Stimulated activated CD8-positive, alpha-beta memory T cell treated with anti-CD3 and anti-CD28 coated beads, Interleukin-12 subunit alpha, Interleukin-12 subunit beta, amount 100 ng/mL, for 24 hours (primary cell): Measurements from ENCODE around the gene SSTR4.

Experiments
- DNase-seq: peaks from one replicate; pipeline ENCODE4 v3.0.0-alpha.2; 2020; ENCODE audit errors: extremely low read depth

Gene SSTR4

DNA sequence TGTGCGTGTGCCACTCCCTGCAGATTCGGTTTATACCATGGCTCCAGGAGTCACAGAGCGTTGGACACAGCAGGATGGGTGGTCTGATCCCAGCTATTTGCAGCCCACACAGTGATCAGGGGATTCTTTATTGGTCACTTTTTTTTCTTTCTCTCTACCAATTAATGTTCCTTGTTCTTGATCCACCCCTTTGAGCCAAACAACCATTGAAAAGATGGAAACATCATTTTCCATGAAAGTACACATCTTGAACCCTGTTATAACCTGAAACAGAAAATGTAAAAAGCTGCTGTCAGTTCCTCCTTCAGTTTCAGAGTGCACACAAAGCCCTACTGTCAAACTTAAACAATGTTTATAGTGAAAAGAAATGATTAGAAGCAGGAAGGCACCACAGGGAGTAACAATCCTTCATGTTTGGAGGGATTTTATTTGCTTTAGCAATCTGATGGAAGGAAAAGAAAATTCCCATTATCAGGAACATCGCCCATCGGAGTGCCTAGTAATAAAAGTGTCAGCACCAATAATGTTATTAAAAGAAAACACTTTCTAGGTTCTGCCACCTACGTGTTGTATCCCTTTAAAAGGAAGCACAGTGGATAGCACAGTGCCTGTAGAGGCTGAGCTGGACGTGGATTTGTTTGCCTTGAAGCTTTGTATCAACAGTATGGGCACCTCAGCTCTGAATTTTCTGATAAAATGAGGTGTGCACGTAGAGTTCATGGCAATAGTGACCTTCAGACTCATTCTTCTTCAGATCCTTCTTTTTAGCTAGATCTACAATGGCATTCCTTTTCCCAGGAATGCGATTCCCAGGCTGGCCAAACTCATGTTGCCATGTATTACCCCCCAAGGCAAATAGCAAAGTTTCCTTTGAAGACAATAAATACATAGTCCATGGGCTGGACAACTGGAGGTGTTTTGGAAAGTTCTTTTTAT lies 30.4 kb downstream of the SSTR4 start:
- DNase-seq: no peak

DNA sequence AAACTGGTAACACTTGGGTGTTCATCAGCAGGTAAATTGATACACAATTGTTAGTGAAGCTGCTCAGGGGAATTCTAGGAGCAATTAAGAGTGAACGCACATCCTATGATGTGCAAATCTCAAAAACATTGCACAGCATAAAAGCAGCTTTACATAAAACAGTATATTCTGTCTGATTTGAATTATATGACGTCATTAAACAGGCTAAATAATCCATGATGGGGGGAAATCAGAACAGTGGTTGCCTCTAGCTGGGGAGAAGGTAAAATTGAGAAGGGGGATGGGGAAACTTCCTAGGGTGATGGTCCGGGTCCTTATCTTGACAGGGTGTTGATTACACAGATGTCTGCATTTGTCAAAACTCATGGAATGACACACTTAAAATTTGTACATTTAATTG lies 31.7 kb downstream of the SSTR4 start:
- no peak for DNase-seq

DNA sequence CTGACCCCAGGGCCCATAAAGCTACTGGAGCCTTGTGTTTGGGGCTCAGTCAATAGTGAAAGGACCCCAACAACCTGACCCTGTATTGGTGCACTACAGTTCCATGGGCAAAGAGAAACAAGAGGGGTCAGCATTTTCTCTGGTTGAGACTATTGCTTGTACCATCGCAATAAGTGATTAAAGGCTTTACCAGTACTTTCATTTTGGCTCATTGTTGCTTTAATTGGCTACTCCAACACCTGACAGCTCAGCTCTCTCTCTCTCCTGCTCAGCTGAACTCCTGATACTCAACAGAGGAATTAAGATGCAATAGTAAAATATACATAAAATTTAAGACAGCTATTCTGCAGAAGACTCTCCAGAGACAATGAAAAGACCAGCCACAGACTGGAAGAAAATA lies 33.2 kb downstream of the SSTR4 start:
- DNase-seq: no peak

DNA sequence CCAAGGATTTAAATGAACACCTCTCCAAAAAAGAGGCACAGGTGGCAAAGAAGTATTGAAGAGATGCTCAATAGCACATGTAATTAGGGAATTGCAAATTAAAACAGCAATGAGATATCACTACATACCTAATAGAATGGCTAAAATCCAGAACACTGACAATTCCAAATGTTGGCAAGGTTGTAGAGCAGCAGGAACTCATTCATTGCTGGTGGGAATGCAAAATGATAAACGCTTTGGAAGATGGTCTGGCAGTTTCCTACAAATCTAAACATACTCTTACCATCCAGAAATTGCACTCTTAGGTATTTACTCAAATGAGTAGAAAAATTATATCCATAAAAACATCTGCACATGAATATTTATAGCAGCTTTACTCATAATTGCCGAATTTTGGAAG lies 34.0 kb downstream of the SSTR4 start:
- DNase-seq: no peak

DNA sequence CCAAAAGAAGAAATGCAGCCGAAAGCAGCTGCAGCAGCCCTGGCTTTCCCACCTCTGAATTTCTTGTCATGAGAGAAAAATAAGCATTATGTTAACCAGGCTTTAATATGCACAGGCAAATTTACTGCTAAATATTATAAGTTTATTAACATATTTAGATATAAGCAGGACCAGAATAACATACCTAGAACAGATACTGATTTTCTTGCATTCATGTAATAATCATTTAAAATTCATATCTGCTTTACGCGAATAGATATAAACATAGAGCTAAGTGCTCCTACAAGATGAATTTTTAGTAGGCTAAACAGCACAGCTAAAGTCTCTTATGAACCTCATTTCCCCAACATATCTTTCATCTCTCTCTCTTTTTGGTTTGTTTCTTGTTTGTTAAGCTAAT lies 36.3 kb downstream of the SSTR4 start:
- DNase-seq: no peak

DNA sequence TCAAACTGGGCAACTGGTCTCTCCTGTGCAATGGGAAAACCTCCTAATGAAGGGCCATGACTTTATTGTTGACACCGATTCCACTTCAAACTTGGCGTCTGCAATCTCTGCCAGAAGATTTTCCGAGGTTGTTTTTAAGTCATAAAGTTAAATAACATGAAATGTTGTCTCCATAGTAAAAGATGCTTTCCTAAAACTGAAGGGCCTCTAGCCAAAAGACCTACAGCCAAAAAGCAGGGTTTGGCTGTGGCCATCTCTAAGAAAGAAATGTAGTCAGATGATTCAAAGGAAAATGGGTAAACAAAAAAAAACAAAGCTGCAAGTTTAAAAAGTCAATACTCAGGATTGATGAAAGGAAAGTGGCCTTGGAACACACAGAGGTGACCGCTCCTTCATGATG lies 36.9 kb downstream of the SSTR4 start:
- DNase-seq: no peak

DNA sequence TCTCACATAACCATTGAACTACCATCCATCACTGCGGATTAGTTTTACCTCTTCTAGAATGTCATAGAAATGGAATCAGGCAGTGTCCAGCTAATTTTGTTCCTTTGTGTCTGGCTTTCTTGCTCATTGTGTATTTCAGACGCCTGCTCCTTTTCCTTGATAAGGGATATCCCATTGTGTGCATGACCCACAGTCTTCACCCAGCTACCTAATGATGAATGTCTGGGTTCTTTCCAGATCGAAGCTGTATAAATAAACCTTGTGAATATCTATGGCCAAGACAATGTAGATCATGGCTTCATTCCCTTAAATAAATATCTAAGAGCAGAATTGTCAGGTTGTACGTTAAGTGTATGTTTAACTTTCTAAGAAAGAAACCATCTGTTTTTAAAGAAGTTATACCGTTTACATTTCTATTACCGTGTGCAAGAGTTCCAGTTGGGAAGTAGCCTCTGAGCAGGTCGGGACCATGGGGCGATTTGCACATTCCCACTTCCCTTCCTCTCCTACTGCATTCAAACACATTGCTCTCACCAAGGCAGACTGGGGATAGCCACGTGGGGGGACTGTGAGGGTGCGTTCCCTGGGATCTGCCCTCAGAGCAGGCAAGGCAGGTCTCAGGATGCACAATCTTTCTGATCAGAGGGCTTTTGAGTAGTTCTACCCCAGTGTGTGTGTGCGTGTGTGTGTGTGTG lies 37.9 kb downstream of the SSTR4 start:
- DNase-seq: no peak

DNA sequence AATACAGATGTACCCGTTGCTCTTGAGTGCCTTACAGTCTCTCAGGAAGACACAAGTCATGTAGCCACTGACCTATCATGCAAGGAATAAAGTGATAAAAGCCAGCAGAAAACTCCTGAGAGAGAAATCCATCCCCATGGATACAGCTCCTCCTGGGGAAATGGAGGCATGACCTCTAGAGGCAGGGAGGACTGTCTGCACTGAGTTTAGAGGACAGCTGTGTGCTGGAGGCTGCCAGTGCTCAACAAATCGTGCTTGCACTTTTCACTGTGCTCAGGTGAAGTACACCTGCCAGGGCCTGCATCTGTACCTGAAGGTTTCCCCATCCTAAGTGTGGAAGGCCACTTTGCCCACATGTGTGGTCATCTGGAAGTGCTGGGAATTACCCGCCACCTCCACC lies 38.9 kb downstream of the SSTR4 start:
- DNase-seq: no peak

DNA sequence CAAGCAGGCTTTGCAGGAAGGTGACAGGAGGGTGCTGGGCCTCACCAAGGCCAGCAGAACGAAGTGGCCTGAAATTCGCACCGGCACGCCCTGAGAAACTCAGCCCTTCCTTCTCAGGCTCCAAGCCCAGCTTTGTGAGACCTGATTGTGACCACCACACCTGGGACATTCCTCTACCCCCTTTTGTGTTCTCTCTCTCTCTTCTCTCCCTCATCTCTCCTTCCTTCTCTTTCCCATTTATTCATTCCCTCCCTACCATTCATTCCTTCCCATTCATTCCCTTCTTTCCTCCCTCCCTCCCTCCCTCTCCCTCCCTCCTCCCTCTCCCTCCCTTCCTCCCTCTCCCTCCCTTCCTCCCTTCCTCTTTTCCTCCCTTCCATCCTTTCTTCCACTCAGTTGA lies 42.2 kb downstream of the SSTR4 start:
- DNase-seq: no peak

DNA sequence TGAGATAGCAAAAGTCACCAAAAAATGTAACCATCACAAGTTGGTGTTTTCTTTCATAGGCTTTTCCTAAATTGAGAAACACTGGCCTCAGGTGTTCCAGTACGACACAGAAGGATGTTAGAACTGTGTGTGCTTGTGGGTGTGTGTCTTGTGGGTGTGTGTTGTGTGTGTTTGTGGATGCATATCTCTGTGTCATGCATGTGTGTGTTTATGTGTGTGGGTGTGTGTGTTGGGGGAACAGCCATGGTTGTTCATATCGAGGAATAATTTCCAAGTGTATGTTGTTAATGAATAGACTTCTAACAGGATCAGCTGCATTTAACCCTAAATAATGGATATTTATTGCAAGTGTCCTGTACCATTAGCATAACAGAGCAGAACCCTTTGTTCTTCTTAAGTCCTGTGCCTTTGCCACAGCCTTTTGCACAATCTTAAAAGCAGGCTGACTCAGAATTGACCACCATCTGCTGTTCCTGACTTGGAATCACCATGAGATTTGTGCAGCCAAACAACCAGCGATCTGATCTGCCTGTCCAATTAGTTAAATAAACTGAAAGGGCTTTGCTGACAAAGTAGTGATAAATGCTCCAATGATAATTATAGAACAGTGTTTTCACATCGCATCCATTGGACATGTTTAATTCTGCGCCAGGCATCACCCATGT lies 43.4 kb downstream of the SSTR4 start:
- DNase-seq: no peak

DNA sequence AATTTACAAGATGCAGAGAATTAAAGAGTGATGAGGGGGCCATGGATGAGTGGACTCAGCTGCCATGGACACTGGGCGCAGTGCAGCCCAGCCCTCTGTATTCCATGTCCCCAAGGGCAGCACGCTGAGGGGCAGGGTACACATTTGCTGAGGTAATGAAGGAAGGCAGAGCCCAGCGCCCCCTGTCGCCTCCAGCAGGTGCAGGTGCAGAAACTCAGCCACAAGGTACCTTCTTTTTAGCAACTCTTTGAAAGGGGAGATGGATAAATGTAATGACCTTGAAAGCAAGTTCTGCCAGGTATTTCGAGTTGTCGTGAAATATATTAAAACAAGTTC lies 43.9 kb downstream of the SSTR4 start:
- no peak for DNase-seq

DNA sequence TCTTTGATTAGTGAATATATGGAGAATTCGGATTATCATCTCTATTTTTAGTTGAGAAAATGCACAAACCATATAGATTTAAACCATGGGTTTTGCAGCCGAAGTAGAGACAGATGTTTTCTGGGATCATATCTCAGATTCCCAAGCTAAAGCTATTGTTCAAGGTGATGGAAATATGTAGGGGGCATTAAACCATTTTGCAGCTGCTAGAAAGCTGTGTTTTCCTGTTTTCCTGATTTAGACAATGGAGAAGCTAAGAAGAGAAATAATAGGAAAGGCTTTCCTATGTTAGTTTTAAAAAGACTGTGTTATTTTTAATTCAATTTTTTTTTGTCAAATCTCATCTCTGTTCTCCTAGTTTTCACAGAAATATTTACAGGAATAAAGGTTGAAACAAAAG lies 44.8 kb downstream of the SSTR4 start:
- no peak for DNase-seq

DNA sequence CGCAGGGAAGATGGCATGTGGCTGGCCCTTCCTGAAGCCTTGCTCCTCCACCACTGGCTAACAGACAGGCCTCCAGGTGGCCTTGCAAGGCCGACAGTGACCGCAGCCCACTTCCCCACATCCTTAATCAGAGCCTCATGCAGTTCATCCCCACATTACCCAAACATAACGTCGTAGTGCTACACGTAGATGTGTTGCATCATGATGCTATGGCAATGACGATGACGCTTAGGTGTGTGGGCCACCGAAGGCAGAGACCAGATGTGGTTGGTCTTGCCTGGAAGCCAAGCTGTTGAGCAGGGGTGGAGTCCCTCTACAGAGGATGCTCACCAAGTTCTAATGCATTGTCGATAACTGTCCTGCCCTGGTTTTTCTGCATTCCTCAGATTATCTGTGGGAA lies 45.4 kb downstream of the SSTR4 start:
- no peak for DNase-seq

DNA sequence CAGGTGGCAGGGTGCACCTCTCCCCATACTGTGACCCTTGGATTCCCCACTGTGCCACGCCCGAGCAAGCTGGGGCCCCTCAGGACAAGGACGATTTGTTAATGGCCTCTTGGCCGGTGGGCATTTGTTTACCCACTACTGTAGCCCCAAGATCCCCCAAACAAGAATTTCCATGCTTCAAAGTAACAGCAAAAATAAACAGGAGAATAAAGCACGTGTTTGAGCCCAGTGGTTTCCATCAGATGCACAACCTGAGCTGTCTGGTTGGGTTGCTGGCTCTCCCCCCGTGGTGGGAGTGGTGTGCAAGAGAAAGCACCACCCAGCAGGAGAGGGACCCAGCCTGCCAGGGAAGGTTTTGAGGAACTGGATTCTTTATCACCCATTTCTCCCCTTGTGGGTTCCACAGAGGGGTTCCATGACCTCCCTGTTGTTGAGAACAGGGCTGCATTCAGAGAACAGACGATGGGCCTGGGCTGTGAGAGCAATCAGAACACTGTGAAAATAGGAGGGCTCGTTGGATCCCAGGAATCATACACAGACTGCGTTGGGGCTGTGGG lies 46.2 kb downstream of the SSTR4 start:
- no peak for DNase-seq

DNA sequence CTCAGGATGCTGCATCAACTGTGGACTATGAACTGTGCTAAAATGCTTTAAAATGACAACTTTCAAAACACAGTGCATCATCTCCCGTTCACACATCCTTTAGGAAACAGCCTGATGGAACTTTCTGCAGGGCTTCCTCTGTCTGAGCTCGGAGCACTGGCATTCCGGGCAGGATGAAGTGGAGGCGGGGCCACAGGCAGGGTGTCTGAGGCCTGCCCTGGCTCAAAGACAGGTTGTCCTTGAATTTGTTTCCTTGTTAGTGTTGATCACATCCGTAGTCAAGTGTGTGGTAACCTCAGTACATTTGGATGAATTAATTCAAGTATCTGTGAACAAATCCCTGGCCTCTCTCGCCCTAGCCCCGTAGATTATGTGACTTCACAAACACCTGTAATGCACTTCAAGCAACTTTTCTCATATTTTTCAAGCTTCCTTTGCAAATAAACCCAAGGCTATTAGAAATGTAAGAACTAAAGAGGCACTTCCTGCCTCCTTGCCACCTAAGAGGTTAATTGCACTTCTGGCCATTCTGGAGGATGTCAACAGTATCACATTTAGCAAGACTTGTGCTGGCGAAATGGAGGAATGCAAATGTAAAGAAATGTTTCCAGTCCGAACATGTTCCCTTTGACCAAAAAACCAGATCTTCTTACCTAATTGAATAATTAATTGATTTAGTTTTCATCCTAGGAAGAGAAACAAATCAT lies 47.9 kb downstream of the SSTR4 start:
- no peak for DNase-seq

DNA sequence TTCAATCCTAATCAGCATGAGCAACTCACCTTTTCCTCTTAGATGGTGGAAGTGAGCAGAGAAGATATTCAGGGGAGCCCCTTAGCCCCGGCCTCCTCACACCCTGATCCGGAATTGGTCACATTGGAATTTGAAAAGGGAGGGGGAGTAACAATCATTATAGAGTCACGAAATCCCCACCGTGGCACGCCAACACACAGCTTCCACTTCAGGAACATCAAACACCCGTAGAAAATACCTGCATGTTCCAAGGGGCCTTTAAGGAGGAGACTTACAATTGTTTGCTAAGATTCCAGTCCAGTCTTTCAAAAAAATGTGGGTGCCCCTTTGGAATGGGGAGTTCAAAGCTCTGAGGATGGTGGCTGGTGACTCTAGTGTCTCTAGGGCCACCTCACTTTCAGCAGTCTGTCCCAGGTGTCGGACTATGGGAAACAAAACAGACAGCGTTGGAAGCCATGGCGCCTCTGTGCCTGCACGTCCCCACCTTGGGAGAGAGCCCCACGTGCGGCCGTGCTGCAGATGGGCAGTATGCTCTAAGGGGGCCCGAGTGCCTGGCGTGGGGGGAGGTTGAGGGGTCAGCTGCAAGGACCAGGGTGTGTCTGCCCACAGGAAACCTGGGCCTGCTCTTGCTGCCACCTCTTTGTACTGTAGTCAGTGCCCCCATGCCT lies 48.6 kb downstream of the SSTR4 start:
- DNase-seq: no peak

DNA sequence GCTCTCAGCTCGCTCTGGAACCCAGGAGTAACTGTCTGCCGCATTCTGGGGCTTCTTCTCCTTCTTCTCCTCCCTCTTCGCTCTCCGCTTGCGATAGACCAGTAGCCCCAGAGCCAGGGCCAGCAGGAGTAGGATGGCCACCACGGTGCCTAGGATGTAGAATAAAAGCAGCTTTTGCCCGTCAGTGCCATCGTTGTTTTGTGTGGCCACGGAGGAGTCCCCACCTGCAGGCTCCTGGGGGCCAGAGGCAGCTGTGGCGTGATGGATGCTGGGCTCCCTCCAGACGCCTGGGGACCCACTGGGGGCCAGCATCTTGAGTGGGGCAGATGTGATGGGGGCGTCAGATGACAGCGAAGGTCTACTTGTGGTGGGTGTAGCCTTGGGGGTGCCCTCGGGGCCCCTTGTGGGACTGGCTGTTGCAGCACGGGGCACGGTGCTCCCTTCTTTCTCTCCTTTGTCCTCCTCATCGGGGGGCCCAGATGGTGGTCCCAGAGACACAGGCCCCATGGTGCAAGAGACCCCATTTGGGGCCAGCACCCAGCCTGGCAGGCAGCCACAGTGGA lies 49.3 kb downstream of the SSTR4 start:
- no peak for DNase-seq

DNA sequence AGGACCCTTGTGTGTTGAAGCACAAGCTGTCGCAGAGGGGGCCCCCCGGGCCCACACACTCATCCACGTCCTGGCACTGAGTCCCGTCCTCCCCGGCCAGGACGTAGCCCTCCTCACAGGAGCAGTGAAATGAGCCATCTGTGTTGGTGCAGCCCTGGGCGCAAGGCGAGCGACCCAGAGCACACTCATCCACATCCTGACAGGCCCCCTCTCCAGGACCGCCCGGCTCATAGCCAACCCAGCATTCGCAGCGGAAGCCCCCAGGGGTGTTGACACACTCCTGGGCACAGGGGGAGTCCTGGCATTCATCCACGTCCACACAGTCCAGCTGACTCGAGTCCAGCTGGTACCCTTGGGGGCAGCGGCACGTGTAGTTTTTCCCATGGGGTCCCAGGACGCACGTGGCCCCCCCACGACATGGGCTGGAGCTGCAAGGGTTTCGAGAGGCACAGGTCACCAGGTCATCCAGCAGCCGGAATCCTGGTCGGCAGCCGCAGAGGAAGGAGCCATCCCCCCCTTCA lies 49.8 kb downstream of the SSTR4 start:
- no peak for DNase-seq

DNA sequence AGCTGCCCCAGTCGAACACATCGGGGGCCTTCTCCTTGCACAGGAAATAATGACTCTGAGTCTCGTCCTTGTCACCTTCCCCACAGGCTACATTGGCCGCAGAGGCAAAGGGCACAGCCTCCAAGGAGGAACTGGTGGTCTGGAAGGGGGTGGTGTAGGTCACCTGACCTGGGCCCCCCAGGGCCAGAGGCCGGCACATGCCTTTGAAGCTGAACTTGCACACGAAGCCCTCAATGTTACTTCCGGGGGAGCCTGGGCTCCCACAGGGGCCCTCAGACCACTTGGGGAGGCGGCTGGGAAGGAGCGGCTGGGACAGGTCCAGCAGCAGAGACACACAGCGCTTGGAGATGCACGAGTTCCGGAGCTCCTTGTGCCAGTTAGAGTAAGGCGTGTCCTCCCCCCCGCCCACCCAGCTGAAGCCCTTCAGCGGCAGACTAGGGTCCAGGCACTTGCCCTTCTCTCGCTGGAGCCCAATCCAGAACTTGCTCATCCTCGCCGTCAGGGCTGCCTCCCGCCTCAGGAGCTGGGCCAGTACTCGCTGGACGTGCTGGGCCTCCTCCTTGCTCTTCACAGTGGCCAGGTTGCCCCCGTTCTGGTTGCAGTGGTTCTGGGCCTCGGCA lies 50.4 kb downstream of the SSTR4 start:
- no peak for DNase-seq

DNA sequence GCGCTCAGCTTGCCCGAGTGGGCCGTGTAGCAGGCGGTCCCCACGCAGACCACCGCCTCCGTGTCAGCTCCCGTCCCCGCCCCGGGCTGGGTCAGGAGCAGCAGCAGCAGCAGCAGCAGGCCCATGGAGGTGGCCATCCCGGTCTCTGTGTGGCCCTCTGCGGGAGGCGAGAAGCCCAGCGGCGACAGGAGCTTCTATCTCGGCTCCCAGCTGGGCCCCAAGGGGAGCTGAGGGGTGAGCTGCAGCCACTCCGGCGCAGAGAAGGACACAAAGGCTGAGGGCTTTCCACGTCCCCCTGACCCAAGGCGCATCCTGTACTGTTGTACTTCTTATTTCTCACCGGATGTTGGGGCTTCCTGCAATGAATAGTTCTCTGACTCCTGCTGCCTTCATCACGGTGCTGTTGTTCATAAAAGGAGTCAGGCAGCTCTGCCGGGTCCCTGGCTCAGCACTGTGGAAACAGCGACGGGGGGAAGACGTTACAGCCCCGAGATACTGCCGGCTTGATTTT lies 51.0 kb downstream of the SSTR4 start, which contains the start of gene CD93:
Gene CD93, minus strand, starts transcription at position 269 of the 511 bp plus-strand sequence. Its CDS starts 132 bp downstream, at position 137.
- DNase-seq: no peak
